Gastrocnemius medialis (tissue), 4 donors: ENCODE measurements around the gene TRIM14. TPM values are rescaled to one million over a fixed set of nuclear protein-coding genes. Genes with fewer than 3 reads are reported as not detected.

Experiments used
- ATAC-seq, 2 donors: fragments of 150-250 bp; one replicate each; pipeline ENCODE4 v1.9.1; 2016
- DNase-seq, 2 donors: peaks; one replicate each; pipeline ENCODE4 v3.0.0-alpha.2; 2019
- H3K27ac ChIP-seq, 4 donors: fragments of 200-600 bp; sonication (generic); 1 replicate in 1 of 4; 2 replicates in 3 of 4; pipeline ENCODE4 v1.5.1; 2016 to 2018; ENCODE audit warnings: mild to moderate bottlenecking in 2 of 4, moderate library complexity in 1 of 4
- H3K27me3 ChIP-seq, 3 donors: fragments of 200-600 bp; sonication (generic) in 2 of 3; 1 replicate in 1 of 3; 2 replicates in 2 of 3; pipeline versions ENCODE4 v1.5.1 to v1.6.0; 2016 to 2019; ENCODE audit warnings: mild to moderate bottlenecking in 1 of 3, moderate library complexity in 1 of 3
- H3K36me3 ChIP-seq, 2 donors: fragments of 200-600 bp; sonication (generic) in 1 of 2; one replicate each; pipeline ENCODE4 v1.5.1; 2017 to 2018
- H3K4me1 ChIP-seq, 2 donors: fragments of 200-600 bp; sonication (generic) in 1 of 2; one replicate each; pipeline ENCODE4 v1.5.1; 2016 to 2017; ENCODE audit warnings: mild to moderate bottlenecking in 2 of 2
- H3K4me3 ChIP-seq, 4 donors: fragments of 200-600 bp; sonication (generic) in 3 of 4; 1 replicate in 1 of 4; 2 replicates in 3 of 4; pipeline ENCODE4 v1.5.1; 2016 to 2019; ENCODE audit warnings: mild to moderate bottlenecking in 2 of 4
- H3K9me3 ChIP-seq, 3 donors: fragments of 200-600 bp; sonication (generic) in 2 of 3; 1 replicate in 1 of 3; 2 replicates in 2 of 3; pipeline ENCODE4 v1.5.1; 2016 to 2019
- POLR2A ChIP-seq, 2 donors: fragments of 450-650 bp; IDR thresholded peaks; one replicate each; pipeline ENCODE4 v1.6.1; 2017; ENCODE audit warnings: antibody characterized with exemption in 2 of 2, mild to moderate bottlenecking in 2 of 2, moderate library complexity in 2 of 2
- in situ Hi-C, 4 donors: fragments of 200-750 bp; cut with MboI; loops; one replicate each; pipeline versions ENCODE4 v1.15.0 to v1.8.0; 2017; ENCODE audit warnings: low sequenced_read_pairs in 4 of 4
- intact Hi-C: fragments of 100-400 bp; cut with DNase I; formaldehyde crosslinking; loops from one replicate; pipeline ENCODE4 v1.15.1; 2023; ENCODE audit warnings: low total_unique reads
- total RNA-seq, 4 donors: library from RNA; depleted of rRNA; stranded (reverse); fragments of >200 nt; gene quantifications; one replicate each; pipeline versions ENCODE4 v1.1.0 to v1.2.3, GENCODE V29; 2016
- TF ChIP-seq, protein P1 (sequence below), 5 experiments: fragments of 450-650 bp in 3 of 5; fragments of 200-600 bp in 2 of 5; sonication (generic) in 2 of 5; IDR thresholded peaks in 4 of 5; conservative IDR thresholded peaks in 1 of 5; 1 replicate in 4 of 5; 2 replicates in 1 of 5; pipeline ENCODE4 v1.5.1; 2016 to 2019; ENCODE audit warnings: antibody characterized with exemption in 5 of 5, mild to moderate bottlenecking in 3 of 5, moderate library complexity in 3 of 5

TRIM14 gene
- total RNA-seq, 4 donors from 2014 or later = 1.1 to 3.2 (median 1.3) TPM

DNA sequence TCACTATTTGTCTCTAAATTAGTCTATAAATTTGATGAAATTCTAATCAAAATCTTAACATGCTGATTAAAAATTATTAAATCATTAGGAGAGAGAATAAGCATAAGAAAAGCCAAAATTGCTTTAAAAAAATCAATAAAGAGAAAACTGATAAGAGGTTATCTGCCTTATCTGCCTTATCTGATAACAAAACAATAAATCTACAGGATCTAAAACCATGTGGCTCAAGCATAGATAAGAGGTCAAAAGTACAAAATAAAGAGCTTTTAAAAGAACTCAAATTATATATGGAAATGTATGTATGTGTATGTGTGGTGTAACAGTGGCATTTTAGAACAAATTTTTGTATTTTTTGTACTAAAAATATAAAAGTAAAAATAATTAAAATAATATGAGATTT is 18.6 kb downstream of the TRIM14 start:
- no peak for DNase-seq
- Histone ChIP-seq H3K4me3 (no peak overlapping the region), H3K4me1 (no peaks in the 10 kb centered on the region), H3K9me3 (no peaks in the 10 kb centered on the region), H3K27ac (no peak overlapping the region), H3K27me3 (no peaks in the 10 kb centered on the region), H3K36me3 (no peaks in the 10 kb centered on the region)
- in situ Hi-C loops (no loop called here), intact Hi-C loops (no loop called here)
- ATAC-seq = no peak
- TF ChIP-seq, protein P1, sequence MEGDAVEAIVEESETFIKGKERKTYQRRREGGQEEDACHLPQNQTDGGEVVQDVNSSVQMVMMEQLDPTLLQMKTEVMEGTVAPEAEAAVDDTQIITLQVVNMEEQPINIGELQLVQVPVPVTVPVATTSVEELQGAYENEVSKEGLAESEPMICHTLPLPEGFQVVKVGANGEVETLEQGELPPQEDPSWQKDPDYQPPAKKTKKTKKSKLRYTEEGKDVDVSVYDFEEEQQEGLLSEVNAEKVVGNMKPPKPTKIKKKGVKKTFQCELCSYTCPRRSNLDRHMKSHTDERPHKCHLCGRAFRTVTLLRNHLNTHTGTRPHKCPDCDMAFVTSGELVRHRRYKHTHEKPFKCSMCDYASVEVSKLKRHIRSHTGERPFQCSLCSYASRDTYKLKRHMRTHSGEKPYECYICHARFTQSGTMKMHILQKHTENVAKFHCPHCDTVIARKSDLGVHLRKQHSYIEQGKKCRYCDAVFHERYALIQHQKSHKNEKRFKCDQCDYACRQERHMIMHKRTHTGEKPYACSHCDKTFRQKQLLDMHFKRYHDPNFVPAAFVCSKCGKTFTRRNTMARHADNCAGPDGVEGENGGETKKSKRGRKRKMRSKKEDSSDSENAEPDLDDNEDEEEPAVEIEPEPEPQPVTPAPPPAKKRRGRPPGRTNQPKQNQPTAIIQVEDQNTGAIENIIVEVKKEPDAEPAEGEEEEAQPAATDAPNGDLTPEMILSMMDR (IDR thresholded peaks at IDR 0.05 in 4 of 5, conservative IDR thresholded peaks at IDR 0.05 in 1 of 5) = no peak
- no peak for TF ChIP-seq POLR2A (IDR thresholded peaks at IDR 0.05)

GRCh38 chr9:98099898-98100297 is 19.1 kb downstream of the TRIM14 start:
- in situ Hi-C loops (no loop called here), intact Hi-C loops (no loop called here)
- no peak overlapping the region for H3K27ac ChIP-seq
- TF ChIP-seq POLR2A (IDR thresholded peaks at IDR 0.05) = no peak
- TF ChIP-seq, protein P1 (IDR thresholded peaks at IDR 0.05 in 4 of 5, conservative IDR thresholded peaks at IDR 0.05 in 1 of 5) = no peak
- no peak overlapping the region for H3K4me3 ChIP-seq
- no peaks in the 10 kb centered on the region for H3K36me3 ChIP-seq
- no peak for ATAC-seq
- H3K4me1 ChIP-seq = no peaks in the 10 kb centered on the region
- no peaks in the 10 kb centered on the region for H3K27me3 ChIP-seq
- H3K9me3 ChIP-seq = no peaks in the 10 kb centered on the region
- DNase-seq = no peak

- Histone ChIP-seq H3K36me3 (no peaks in the 10 kb centered on the region), H3K4me3 (no peak overlapping the region), H3K27ac (no peak overlapping the region), H3K27me3 (no peaks in the 10 kb centered on the region), H3K9me3 (no peaks in the 10 kb centered on the region), H3K4me1 (no peaks in the 10 kb centered on the region)
- no peak for TF ChIP-seq POLR2A (IDR thresholded peaks at IDR 0.05)
- TF ChIP-seq, protein P1 (IDR thresholded peaks at IDR 0.05 in 4 of 5, conservative IDR thresholded peaks at IDR 0.05 in 1 of 5) = no peak
- in situ Hi-C loops = no loop called here
- intact Hi-C loops = no loop called here
- no peak for DNase-seq
- no peak for ATAC-seq
Measured at GRCh38 chr9:98099346-98099745, 19.7 kb downstream of the TRIM14 start.

DNA sequence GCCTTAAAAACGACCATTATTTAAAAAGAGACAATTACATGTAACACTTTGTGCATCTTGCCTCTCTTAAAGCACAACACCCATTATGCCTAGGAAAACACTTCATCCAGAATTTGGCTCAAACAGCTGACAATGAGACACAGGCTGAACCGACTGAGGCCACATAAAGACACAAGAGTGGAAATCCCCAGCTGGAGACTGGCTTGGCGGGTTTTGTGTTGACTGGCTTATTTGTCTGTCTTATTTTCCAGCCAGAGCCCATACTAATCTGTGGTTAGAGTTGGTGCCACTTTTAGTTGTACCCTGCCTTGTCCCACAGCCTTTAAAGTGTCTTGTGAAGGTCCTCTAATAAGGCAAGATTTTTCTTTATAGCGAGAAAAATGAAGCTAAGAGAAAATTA is 21.2 kb downstream of the TRIM14 start:
- H3K4me3 ChIP-seq = no peak overlapping the region
- DNase-seq (no peak), ATAC-seq (no peak)
- intact Hi-C loops = no loop called here
- H3K4me1 ChIP-seq = no peaks in the 10 kb centered on the region
- H3K27ac ChIP-seq = no peak overlapping the region
- H3K9me3 ChIP-seq = no peaks in the 10 kb centered on the region
- peaks cover 0 to 5% (median 0%) of the 10 kb centered on the region in 3 donors for H3K27me3 ChIP-seq
- no peaks in the 10 kb centered on the region for H3K36me3 ChIP-seq
- TF ChIP-seq, protein P1 (IDR thresholded peaks at IDR 0.05 in 4 of 5, conservative IDR thresholded peaks at IDR 0.05 in 1 of 5) = no peak
- no peak for TF ChIP-seq POLR2A (IDR thresholded peaks at IDR 0.05)
- in situ Hi-C loops = no loop called here

DNA sequence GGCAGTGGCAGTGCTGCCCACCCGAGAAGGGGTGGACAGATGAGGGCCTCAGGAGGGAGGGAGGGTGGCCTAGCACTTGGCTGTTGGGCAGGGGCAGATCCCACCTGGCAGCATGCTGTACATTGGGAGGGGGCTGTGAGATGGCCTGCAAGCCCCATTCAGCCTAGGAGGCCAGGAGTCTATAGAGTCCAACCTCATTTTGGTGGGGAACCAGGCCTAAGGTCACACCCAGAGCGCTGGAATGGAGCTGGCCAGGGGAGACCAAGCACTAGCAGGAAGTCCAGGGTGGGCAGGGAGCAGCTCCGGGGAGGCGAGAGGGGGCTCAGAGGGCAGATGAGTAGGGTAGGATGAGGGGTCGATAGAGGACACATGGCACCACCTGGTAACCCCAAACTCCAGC is 22.9 kb downstream of the TRIM14 start:
- Histone ChIP-seq H3K27ac (no peak overlapping the region), H3K36me3 (no peaks in the 10 kb centered on the region), H3K9me3 (no peaks in the 10 kb centered on the region), H3K4me1 (no peaks in the 10 kb centered on the region), H3K27me3 (peaks cover 5 to 8% (median 7%) of the 10 kb centered on the region in 3 donors), H3K4me3 (no peak overlapping the region)
- ATAC-seq = no peak
- in situ Hi-C loops = no loop called here
- DNase-seq = no peak
- no peak for TF ChIP-seq POLR2A (IDR thresholded peaks at IDR 0.05)
- TF ChIP-seq, protein P1 (IDR thresholded peaks at IDR 0.05 in 4 of 5, conservative IDR thresholded peaks at IDR 0.05 in 1 of 5) = no peak
- intact Hi-C loops = no loop called here
